RWPE2 (cell line): ENCODE measurements around the gene RPL13A.

Source experiments
- ATAC-seq: fragments of 200-7000 bp; cut with Tn5 transposase; 3 replicates; pipeline ENCODE4 v1.9.1; 2021; ENCODE audit warnings: low read depth
- DNase-seq: peaks from one replicate; pipeline ENCODE4 v3.0.0-alpha.2; 2020; ENCODE audit warnings: low spot score
- H3K27ac ChIP-seq: fragments of 450-650 bp; 2 replicates; pipeline ENCODE4 v1.5.1; 2017; ENCODE audit warnings: mild to moderate bottlenecking; ENCODE audit not compliant: poor library complexity, severe bottlenecking
- H3K27me3 ChIP-seq: fragments of 250-450 bp; sonication (Bioruptor Pico); 2 replicates; pipeline ENCODE4 v1.5.1; 2021; ENCODE audit warnings: mild to moderate bottlenecking, moderate library complexity; ENCODE audit not compliant: insufficient read depth, poor library complexity, severe bottlenecking
- H3K36me3 ChIP-seq: fragments of 250-450 bp; sonication (Bioruptor Pico); 2 replicates; pipeline ENCODE4 v1.5.1; 2020; ENCODE audit warnings: low read depth, mild to moderate bottlenecking, moderate library complexity
- H3K4me1 ChIP-seq: fragments of 250-450 bp; sonication (Bioruptor Pico); 2 replicates; pipeline ENCODE4 v1.5.1; 2021; ENCODE audit warnings: mild to moderate bottlenecking, moderate library complexity; ENCODE audit not compliant: insufficient read depth, poor library complexity, severe bottlenecking
- H3K4me3 ChIP-seq: fragments of 250-450 bp; sonication (Bioruptor Pico); 2 replicates; pipeline ENCODE4 v1.5.1; 2021; ENCODE audit warnings: mild to moderate bottlenecking, moderate library complexity; ENCODE audit not compliant: severe bottlenecking
- H3K9me3 ChIP-seq: fragments of 250-450 bp; sonication (Bioruptor Pico); 2 replicates; pipeline ENCODE4 v1.5.1; 2021; ENCODE audit warnings: mild to moderate bottlenecking, moderate library complexity; ENCODE audit not compliant: severe bottlenecking
- CTCF ChIP-seq: fragments of 450-650 bp; IDR thresholded peaks from one replicate; pipeline ENCODE4 v1.5.1; 2017; ENCODE audit warnings: mild to moderate bottlenecking, moderate library complexity; ENCODE audit not compliant: poor library complexity, severe bottlenecking

Gene RPL13A

GRCh38 chr19:49441210-49441959 lies 46.0 kb upstream of the RPL13A start, which contains the start of gene SLC17A7:
SLC17A7 (minus strand) TSS chr19:49441527; CDS start chr19:49441379, 148 bp downstream.
- Histone ChIP-seq H3K27ac (no peak within 1 kb of the TSS), H3K4me1 (no peaks in the 10 kb centered on the region), H3K9me3 (no peaks in the 10 kb centered on the region), H3K4me3 (peak within 1 kb of the TSS; percentile 17), H3K36me3 (peaks cover 2% of the 10 kb centered on the region; the same call in 1 of the 2 replicates), H3K27me3 (peaks cover 60% of the 10 kb centered on the region)
- TF ChIP-seq CTCF, result no peak
- DNase-seq (no peak), ATAC-seq (no peak)

GRCh38 chr19:49441960-49442350 lies 45.5 kb upstream of the RPL13A start:
- H3K27me3 ChIP-seq, result peaks cover 54% of the 10 kb centered on the region
- no peaks in the 10 kb centered on the region for H3K9me3 ChIP-seq
- DNase-seq, result no peak
- no peaks in the 10 kb centered on the region for H3K4me1 ChIP-seq
- TF ChIP-seq CTCF, result no peak
- H3K36me3 ChIP-seq, result peaks cover 8% of the 10 kb centered on the region; the same call in 1 of the 2 replicates
- H3K27ac ChIP-seq, result no peak overlapping the region
- no peak for ATAC-seq
- H3K4me3 ChIP-seq, result no peak overlapping the region

- H3K36me3 ChIP-seq, result peaks cover 8% of the 10 kb centered on the region; the same call in 1 of the 2 replicates
- H3K4me3 ChIP-seq, result peak overlapping the region; percentile 12
- no peak for DNase-seq
- no peak for ATAC-seq
- no peak overlapping the region for H3K27ac ChIP-seq
- no peaks in the 10 kb centered on the region for H3K9me3 ChIP-seq
- TF ChIP-seq CTCF, result no peak
- H3K4me1 ChIP-seq, result no peaks in the 10 kb centered on the region
- peaks cover 50% of the 10 kb centered on the region for H3K27me3 ChIP-seq
These were observed 45.1 kb upstream of the RPL13A start for GRCh38 chr19:49442354-49442753.

- H3K36me3 ChIP-seq, result peaks cover 8% of the 10 kb centered on the region
- peak overlapping the region; percentile 41 for H3K27ac ChIP-seq
- no peaks in the 10 kb centered on the region for H3K9me3 ChIP-seq
- peak; percentile 98 for DNase-seq
- peaks cover 45% of the 10 kb centered on the region for H3K27me3 ChIP-seq
- H3K4me1 ChIP-seq, result no peaks in the 10 kb centered on the region
- peak; percentile 78 for ATAC-seq
- peak overlapping the region; percentile 41 for H3K4me3 ChIP-seq
- TF ChIP-seq CTCF, result no peak
These were observed 44.5 kb upstream of the RPL13A start for GRCh38 chr19:49442771-49443365.
